Measurements from ENCODE around the gene DPP6.

- TF ChIP-seq CTCF (conservative IDR thresholded peaks at IDR 0.05; ENCODE audit: low read length) (no peak), EZH2phosphoT487 (IDR thresholded peaks at IDR 0.05; ENCODE audit: borderline replicate concordance, low read depth, low read length) (no peak)
Measured at GRCh38 chr7:154484943-154485342, 432.7 kb downstream of the DPP6 start.
